ENCODE results near the gene GIPR. TPM values are rescaled to one million over a fixed set of nuclear protein-coding genes. Genes with fewer than 3 reads are reported as not detected.

Gene GIPR
- polyA plus RNA-seq, 1 of the 3 experiments (the other 2 are of a cell fraction): 1.4 TPM

DNA sequence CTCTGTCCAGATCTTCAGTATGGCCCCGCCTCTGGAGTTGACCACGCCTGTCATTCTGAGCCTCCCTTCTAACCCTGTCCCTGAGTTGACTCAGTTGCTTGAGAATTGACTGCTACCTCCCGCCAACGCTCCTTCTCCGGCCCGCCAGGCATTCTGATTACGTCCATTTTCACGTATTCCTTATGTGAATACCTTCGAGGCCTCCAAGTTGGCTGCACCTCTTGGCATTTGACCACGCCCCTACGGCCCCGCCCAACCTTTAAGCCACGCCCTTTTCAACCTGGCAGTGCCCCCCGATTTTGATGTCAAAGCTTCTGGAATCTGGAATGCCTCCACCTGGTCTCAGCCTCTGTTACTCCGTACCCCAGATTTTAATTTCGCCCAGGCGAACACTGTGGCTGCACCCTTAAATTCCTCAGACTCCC lies 27.2 kb upstream of the GIPR start:
- no peak for TF ChIP-seq IRF3 (IDR thresholded peaks at IDR 0.05; ENCODE audit: low read depth, low read length)
- no peaks in the 10 kb centered on the region for H3K27me3 ChIP-seq (ENCODE audit: insufficient read depth)
- POLR2A ChIA-PET: no interaction called here

DNA sequence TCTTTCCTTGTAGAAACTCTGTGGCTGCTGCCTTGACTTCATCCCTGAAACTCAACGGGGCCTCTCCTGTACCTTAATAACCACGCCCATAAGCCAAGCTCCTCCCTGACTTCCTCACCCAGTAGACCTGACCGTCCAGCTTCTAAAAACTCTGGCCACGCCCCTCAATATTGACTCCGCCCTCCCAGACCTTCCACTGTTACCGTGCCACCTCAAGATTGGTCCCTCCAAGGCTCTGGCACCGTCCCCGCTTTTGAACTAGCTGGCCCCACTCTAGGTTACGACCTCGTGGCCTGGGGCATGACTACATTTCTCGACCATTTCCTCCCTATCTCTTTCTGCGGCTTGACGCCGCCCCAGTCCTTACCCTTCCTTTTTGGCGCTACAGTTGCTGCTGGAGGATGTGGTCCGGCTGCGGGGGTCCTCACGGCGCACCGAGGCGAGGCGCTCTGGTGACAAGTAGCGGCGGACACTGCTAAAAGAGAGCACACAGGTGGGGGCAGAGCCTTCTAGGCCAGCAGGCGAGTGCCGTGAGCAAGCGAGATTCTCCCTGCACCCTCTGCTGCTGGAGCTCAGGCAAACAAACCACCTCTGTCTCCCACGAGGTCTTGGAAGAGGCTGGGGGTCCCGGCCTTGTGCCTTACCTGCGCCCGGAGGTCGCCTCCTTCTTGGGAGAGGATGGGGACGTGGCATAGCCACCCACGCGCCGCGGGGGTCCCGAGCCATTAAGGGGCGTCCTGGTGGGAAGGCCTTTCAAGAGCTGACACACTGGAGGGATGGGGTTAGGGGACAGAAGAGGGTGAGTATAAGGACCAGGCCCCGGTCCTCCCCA lies 26.5 kb upstream of the GIPR start:
- ChIA-PET POLR2A (no interaction called here), CTCF (interaction anchor here (1.3 to 5.4 kb wide), 8 partner anchors 9 to 51 kb away, joined by 3 to 53 read pairs (median 6); partner anchors contain the start of gene QPCTL)
- WGBS (ENCODE audit: low lambda C conversion rate): 65% methylated on average over 38 of the region's 40 CpGs
- H3K79me2 ChIP-seq (ENCODE audit: insufficient read depth): no peaks in the 10 kb centered on the region
- TF ChIP-seq RFX5 (IDR thresholded peaks at IDR 0.05; ENCODE audit: low read length) (no peak), RCOR1 (IDR thresholded peaks at IDR 0.05; ENCODE audit: low read length) (no peak), ELF1 (IDR thresholded peaks at IDR 0.05) (no peak), GATA2 (CRISPR knock-in tag; IDR thresholded peaks at IDR 0.05) (no peak), MAX (IDR thresholded peaks at IDR 0.05; ENCODE audit: low read depth) (no peak), YY1 (IDR thresholded peaks at IDR 0.05; ENCODE audit: low read depth) (no peak), IRF3 (IDR thresholded peaks at IDR 0.05; ENCODE audit: low read depth, low read length) (no peak), EP300 (IDR thresholded peaks at IDR 0.05; ENCODE audit: borderline replicate concordance in 1 of 2, low read depth in 1 of 2, low read length in 1 of 2) (no peak), TCF12 (IDR thresholded peaks at IDR 0.05) (no peak), NFIC (IDR thresholded peaks at IDR 0.05; ENCODE audit: borderline replicate concordance) (no peak), FOXM1 (IDR thresholded peaks at IDR 0.05; ENCODE audit: low read depth) (no peak), JUND (IDR thresholded peaks at IDR 0.05) (no peak), RXRA (IDR thresholded peaks at IDR 0.05; ENCODE audit: borderline replicate concordance, low read depth) (no peak), USF1 (IDR thresholded peaks at IDR 0.05; ENCODE audit: borderline replicate concordance, low read depth) (no peak), SMC3 (IDR thresholded peaks at IDR 0.05; ENCODE audit: low read depth, low read length) (no peak), TEAD4 (IDR thresholded peaks at IDR 0.05; ENCODE audit: borderline replicate concordance, insufficient read depth) (no peak), USF2 (IDR thresholded peaks at IDR 0.05; ENCODE audit: borderline replicate concordance, low read depth, low read length) (no peak), CHD2 (IDR thresholded peaks at IDR 0.05; ENCODE audit: low read length, partially characterized antibody) (no peak)
- H3K27ac ChIP-seq (ENCODE audit: low read depth in 2 of 2, low read length in 1 of 2): no peak overlapping the region
- H4K20me1 ChIP-seq (ENCODE audit: insufficient read depth): no peaks in the 10 kb centered on the region
- H3K4me1 ChIP-seq (ENCODE audit: control insufficient read depth in 1 of 2, insufficient read depth in 2 of 2, low read depth in 1 of 2, low read length in 1 of 2): peaks cover 6 to 17% of the 10 kb centered on the region in 2 experiments; a peak in 1 of 4 replicates
- H3K36me3 ChIP-seq (replicated peaks in 1 of 2; ENCODE audit: control insufficient read depth in 1 of 2, insufficient read depth in 2 of 2, low read length in 1 of 2): no peaks in the 10 kb centered on the region
- no peaks in the 10 kb centered on the region for H3K9me3 ChIP-seq
- peaks cover 15% of the 10 kb centered on the region for H3F3A ChIP-seq (replicated peaks; ENCODE audit: insufficient read depth)
- DNase-seq: no peak
- H3K9me2 ChIP-seq: no peaks in the 10 kb centered on the region
- no peak overlapping the region for H3K4me2 ChIP-seq
- H3K27me3 ChIP-seq (ENCODE audit: insufficient read depth): no peaks in the 10 kb centered on the region
- no peak overlapping the region for H2AFZ ChIP-seq (ENCODE audit: low read depth)
- no peak overlapping the region for H3K4me3 ChIP-seq (ENCODE audit: low read depth in 2 of 2, low read length in 1 of 2)
- no peak overlapping the region for H3K9ac ChIP-seq

More for the DNA sequence above, 27.2 kb upstream of the GIPR start:
- H3K4me2 ChIP-seq: no peak overlapping the region
- H2AFZ ChIP-seq (ENCODE audit: low read depth): no peak overlapping the region
- CTCF ChIA-PET: interaction anchor here (1.4 to 5.4 kb wide), 3 partner anchors 35 to 50 kb away, joined by 4 to 53 read pairs (median 49); no protein-coding TSS in a partner anchor
- 92% methylated on average over 17 of the region's 17 CpGs for WGBS (ENCODE audit: low lambda C conversion rate)
- no peak overlapping the region for H3K9ac ChIP-seq
- no peak overlapping the region for H3K27ac ChIP-seq (ENCODE audit: low read depth in 2 of 2, low read length in 1 of 2)
- no peak for DNase-seq
- no peaks in the 10 kb centered on the region for H3K36me3 ChIP-seq (replicated peaks in 1 of 2; ENCODE audit: control insufficient read depth in 1 of 2, insufficient read depth in 2 of 2, low read length in 1 of 2)
- no peak overlapping the region for H3K4me3 ChIP-seq (ENCODE audit: low read depth in 2 of 2, low read length in 1 of 2)
- H3F3A ChIP-seq (replicated peaks; ENCODE audit: insufficient read depth): peaks cover 16% of the 10 kb centered on the region
- peaks cover 6 to 14% of the 10 kb centered on the region in 2 experiments; a peak in 1 of 4 replicates for H3K4me1 ChIP-seq (ENCODE audit: control insufficient read depth in 1 of 2, insufficient read depth in 2 of 2, low read depth in 1 of 2, low read length in 1 of 2)
- H3K79me2 ChIP-seq (ENCODE audit: insufficient read depth): no peaks in the 10 kb centered on the region
- H3K9me3 ChIP-seq: no peaks in the 10 kb centered on the region
- no peaks in the 10 kb centered on the region for H3K9me2 ChIP-seq
- H4K20me1 ChIP-seq (ENCODE audit: insufficient read depth): no peaks in the 10 kb centered on the region
